Measurements from ENCODE around the gene ABCC3.

DNA sequence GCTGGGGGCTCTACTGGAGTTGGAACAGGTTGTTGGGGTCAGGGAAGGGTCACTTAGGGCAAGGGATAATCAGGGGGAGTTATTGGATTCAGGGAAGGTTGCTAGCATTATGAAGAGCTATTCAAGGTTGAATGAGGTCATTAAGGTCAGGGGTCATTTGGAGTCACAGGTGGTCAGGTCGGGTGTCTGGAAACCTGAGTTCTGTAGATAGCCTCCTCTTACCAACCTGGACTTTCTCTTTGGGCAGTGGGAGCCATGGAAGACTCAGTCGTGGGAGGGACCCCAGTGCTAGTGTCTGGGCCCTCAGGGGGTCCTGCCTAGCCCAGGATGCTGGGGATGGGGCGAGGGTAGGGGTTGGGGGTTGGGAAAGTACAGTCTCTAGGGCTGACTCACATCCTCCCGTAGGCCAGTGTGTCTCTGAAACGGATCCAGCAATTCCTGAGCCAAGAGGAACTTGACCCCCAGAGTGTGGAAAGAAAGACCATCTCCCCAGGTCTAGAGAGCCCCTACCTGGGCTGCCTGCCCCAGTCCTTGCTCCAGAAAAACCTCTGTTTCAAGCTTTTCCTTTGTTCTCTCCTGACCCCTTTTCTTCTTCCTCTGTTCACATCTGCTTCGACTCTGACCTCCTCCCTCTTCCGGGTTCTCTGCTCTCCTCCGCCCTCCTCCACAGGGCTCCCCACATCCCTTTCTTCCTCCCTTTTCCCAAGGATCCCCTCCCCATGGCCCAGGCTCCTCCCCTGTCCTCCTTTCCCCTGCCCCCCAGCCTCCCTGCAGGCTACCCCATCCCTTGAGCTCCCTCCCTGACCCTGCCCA lies 33.5 kb downstream of the ABCC3 start:
- TF ChIP-seq, protein P1, sequence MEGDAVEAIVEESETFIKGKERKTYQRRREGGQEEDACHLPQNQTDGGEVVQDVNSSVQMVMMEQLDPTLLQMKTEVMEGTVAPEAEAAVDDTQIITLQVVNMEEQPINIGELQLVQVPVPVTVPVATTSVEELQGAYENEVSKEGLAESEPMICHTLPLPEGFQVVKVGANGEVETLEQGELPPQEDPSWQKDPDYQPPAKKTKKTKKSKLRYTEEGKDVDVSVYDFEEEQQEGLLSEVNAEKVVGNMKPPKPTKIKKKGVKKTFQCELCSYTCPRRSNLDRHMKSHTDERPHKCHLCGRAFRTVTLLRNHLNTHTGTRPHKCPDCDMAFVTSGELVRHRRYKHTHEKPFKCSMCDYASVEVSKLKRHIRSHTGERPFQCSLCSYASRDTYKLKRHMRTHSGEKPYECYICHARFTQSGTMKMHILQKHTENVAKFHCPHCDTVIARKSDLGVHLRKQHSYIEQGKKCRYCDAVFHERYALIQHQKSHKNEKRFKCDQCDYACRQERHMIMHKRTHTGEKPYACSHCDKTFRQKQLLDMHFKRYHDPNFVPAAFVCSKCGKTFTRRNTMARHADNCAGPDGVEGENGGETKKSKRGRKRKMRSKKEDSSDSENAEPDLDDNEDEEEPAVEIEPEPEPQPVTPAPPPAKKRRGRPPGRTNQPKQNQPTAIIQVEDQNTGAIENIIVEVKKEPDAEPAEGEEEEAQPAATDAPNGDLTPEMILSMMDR (IDR thresholded peaks at IDR 0.05): no peak
- no peak for TF ChIP-seq POLR2A (IDR thresholded peaks at IDR 0.05)

Measured in upper lobe of left lung (tissue), 4 donors.